ENCODE data around the gene HOXB6. TPM values are rescaled to one million over a fixed set of nuclear protein-coding genes. Genes with fewer than 3 reads are reported as not detected.

HOXB6 gene
- total and polyA plus RNA-seq, 4 donors: 5.3 to 7.5 (median 5.7) TPM

GRCh38 chr17:48569240-48569582, 35.6 kb downstream of the HOXB6 start:
- H3K36me3 ChIP-seq (ENCODE audit: control insufficient read depth in 4 of 4, insufficient read depth in 4 of 4, low read length in 4 of 4): peaks cover 0 to 21% (median 2%) of the 10 kb centered on the region in 4 donors
- peaks cover 0 to 88% (median 12%) of the 10 kb centered on the region in 5 donors for H3K4me1 ChIP-seq (ENCODE audit: control insufficient read depth in 5 of 5, insufficient read depth in 5 of 5, low read length in 5 of 5)
- DNase-seq (no peak), ATAC-seq (ENCODE audit: insufficient read depth, low FRiP score) (no peak)
- H3K9me3 ChIP-seq (ENCODE audit: control insufficient read depth in 4 of 4, insufficient read depth in 3 of 4, low read length in 3 of 4): peaks cover 0 to 3% (median 0%) of the 10 kb centered on the region in 4 donors
- no peak overlapping the region for H3K4me3 ChIP-seq
- H3K27ac ChIP-seq (ENCODE audit: low read depth in 1 of 2, low read length in 1 of 2): peak overlapping the region in 1 of 2 donors; percentile 12
- no peak for TF ChIP-seq CTCF (IDR thresholded peaks at IDR 0.05; ENCODE audit: control extremely low read depth, extremely low read depth)
- peaks cover 0 to 73% (median 0%) of the 10 kb centered on the region in 3 donors for H3K27me3 ChIP-seq (ENCODE audit: control insufficient read depth in 3 of 3, insufficient read depth in 3 of 3, low read length in 2 of 3)
- WGBS, 2 donors: 25 to 46% methylated on average over 3 of the region's 3 CpGs
- H3K9ac ChIP-seq (ENCODE audit: insufficient read depth in 1 of 2, low read length in 2 of 2): peak overlapping the region; percentile 28 to 96

- peak; percentile 78 to 85 (median 83) for DNase-seq
- H3K27me3 ChIP-seq (ENCODE audit: control insufficient read depth in 3 of 3, insufficient read depth in 3 of 3, low read length in 2 of 3): peaks cover 0 to 70% (median 3%) of the 10 kb centered on the region in 3 donors
- no peak for ATAC-seq (ENCODE audit: insufficient read depth, low FRiP score)
- H3K9me3 ChIP-seq (ENCODE audit: control insufficient read depth in 4 of 4, insufficient read depth in 3 of 4, low read length in 3 of 4): peaks cover 0 to 3% (median 0%) of the 10 kb centered on the region in 4 donors
- peaks cover 0 to 21% (median 2%) of the 10 kb centered on the region in 4 donors for H3K36me3 ChIP-seq (ENCODE audit: control insufficient read depth in 4 of 4, insufficient read depth in 4 of 4, low read length in 4 of 4)
- H3K9ac ChIP-seq (ENCODE audit: insufficient read depth in 1 of 2, low read length in 2 of 2): peak overlapping the region; percentile 28 to 96
- no peak for TF ChIP-seq CTCF (IDR thresholded peaks at IDR 0.05; ENCODE audit: control extremely low read depth, extremely low read depth)
- no peak overlapping the region for H3K4me3 ChIP-seq
- H3K4me1 ChIP-seq (ENCODE audit: control insufficient read depth in 5 of 5, insufficient read depth in 5 of 5, low read length in 5 of 5): peaks cover 0 to 83% (median 12%) of the 10 kb centered on the region in 5 donors
- 12 to 16% methylated on average over 33 of the region's 33 CpGs for WGBS, 2 donors
- peak overlapping the region in 1 of 2 donors; percentile 21 for H3K27ac ChIP-seq (ENCODE audit: low read depth in 1 of 2, low read length in 1 of 2)
Measured at GRCh38 chr17:48568499-48569239, 36.1 kb downstream of the HOXB6 start.

DNA sequence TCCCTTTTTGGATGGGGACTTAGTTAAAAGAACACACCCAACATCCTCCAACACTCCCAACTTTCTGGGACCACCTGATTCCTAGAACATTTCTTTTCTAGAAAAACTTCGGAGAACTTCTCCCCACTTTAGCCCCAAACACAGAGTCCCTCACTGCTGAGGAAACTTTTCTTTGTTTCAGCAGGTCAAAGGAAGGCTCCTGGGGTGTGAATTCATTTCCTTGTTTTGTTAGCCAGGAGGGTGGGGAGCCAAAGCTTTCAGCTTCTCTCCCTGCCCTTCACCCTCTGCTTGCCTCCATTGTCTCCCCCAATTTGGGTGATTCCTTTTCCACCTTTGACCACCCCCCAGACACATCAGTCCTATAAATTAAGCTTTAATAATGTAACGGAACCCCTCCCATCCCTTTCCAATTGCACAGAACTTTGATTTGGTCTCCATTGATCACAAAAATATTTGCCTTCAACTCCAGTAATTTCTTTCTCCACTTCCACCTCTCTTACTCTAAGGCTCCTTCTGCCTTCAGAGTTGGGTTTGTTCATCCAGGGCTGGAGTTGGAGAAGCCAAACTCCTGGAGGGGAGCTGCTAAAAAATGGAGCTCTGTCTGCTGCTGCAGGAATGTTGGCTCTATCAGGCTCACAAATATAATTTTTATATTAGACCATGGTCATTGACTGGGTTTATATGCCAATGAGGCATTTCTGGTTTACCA, 37.0 kb downstream of the HOXB6 start:
- TF ChIP-seq CTCF (IDR thresholded peaks at IDR 0.05; ENCODE audit: control extremely low read depth, extremely low read depth): no peak
- Histone ChIP-seq H3K4me3 (no peak overlapping the region), H3K36me3 (ENCODE audit: control insufficient read depth in 4 of 4, insufficient read depth in 4 of 4, low read length in 4 of 4) (peaks cover 0 to 24% (median 2%) of the 10 kb centered on the region in 4 donors), H3K27ac (ENCODE audit: low read depth in 1 of 2, low read length in 1 of 2) (no peak overlapping the region), H3K9me3 (ENCODE audit: control insufficient read depth in 4 of 4, insufficient read depth in 3 of 4, low read length in 3 of 4) (peaks cover 0 to 3% (median 0%) of the 10 kb centered on the region in 4 donors), H3K9ac (ENCODE audit: insufficient read depth in 1 of 2, low read length in 2 of 2) (peak overlapping the region; percentile 18 to 96), H3K4me1 (ENCODE audit: control insufficient read depth in 5 of 5, insufficient read depth in 5 of 5, low read length in 5 of 5) (peaks cover 0 to 83% (median 13%) of the 10 kb centered on the region in 5 donors), H3K27me3 (ENCODE audit: control insufficient read depth in 3 of 3, insufficient read depth in 3 of 3, low read length in 2 of 3) (peaks cover 3 to 69% (median 4%) of the 10 kb centered on the region in 3 donors)
- ATAC-seq (ENCODE audit: insufficient read depth, low FRiP score) (no peak), DNase-seq (no peak)
- 43 to 52% methylated on average over 2 of the region's 2 CpGs for WGBS, 2 donors
